Testis (tissue), 3 donors: ENCODE measurements around the gene UGT2B7. TPM values are rescaled to one million over a fixed set of nuclear protein-coding genes. Genes with fewer than 3 reads are reported as not detected.
A peak's percentile ranks its signal among the peaks of the same experiment; 100 is the strongest.
"Not testable (repeated sequence)": the region's sequence is repeated elsewhere in the genome, so short reads cannot be mapped to it uniquely, and the experiment has no call there.

Experiments used
- DNase-seq: peaks from one replicate; pipeline ENCODE4 v3.0.0-alpha.2; 2019
- H3K27ac ChIP-seq, 2 donors: fragments of 200-600 bp; sonication (generic); one replicate each; pipeline ENCODE4 v1.5.1; 2019
- H3K27me3 ChIP-seq: fragments of 200-600 bp; sonication (generic); one replicate; pipeline ENCODE4 v1.5.1; 2019
- H3K36me3 ChIP-seq: fragments of 200-600 bp; sonication (generic); one replicate; pipeline ENCODE4 v1.5.1; 2017; ENCODE audit warnings: low read depth; ENCODE audit errors: missing control alignments
- H3K4me1 ChIP-seq: fragments of 200-600 bp; sonication (generic); one replicate; pipeline ENCODE4 v1.5.1; 2019
- H3K4me3 ChIP-seq, 2 donors: fragments of 200-600 bp; sonication (generic); one replicate each; pipeline ENCODE4 v1.5.1; 2017 to 2019
- H3K9me3 ChIP-seq: fragments of 200-600 bp; sonication (generic); one replicate; pipeline ENCODE4 v1.5.1; 2017
- CTCF ChIP-seq, 3 experiments: fragments of 450-650 bp in 2 of 3; fragments of 200-600 bp in 1 of 3; sonication (generic) in 1 of 3; IDR thresholded peaks; one replicate each; pipeline ENCODE4 v1.5.1; 2016 to 2019; ENCODE audit warnings: antibody characterized with exemption in 3 of 3, mild to moderate bottlenecking in 2 of 3, moderate library complexity in 1 of 3
- POLR2A ChIP-seq: fragments of 450-650 bp; IDR thresholded peaks from one replicate; pipeline ENCODE4 v1.6.1; 2017; ENCODE audit warnings: antibody characterized with exemption, mild to moderate bottlenecking, moderate library complexity
- WGBS, 2 donors: methylation state at CpG; one replicate each; pipeline ENCODE4 v1.1.5; 2018; 5-methylcytosine and 5-hydroxymethylcytosine counted together
- intact Hi-C: fragments of 100-400 bp; cut with DNase I; formaldehyde crosslinking; loops from one replicate; pipeline ENCODE4 v1.15.1; 2023; ENCODE audit warnings: low total_unique reads
- polyA plus RNA-seq: library from polyadenylated mRNA; stranded (reverse); fragments of 350-450 nt; fragmentation: Illumina TruSeq; extraction: RNeasy Lipid Tissue Mini Kit (QIAGEN cat#74804); gene quantifications from one replicate; pipeline ENCODE4 v1.2.3, GENCODE V29; 2014; ENCODE audit warnings: low read depth, low replicate concordance; ENCODE audit not compliant: insufficient read depth
- total RNA-seq, 2 donors: library from RNA; depleted of rRNA; stranded (reverse); fragments of >200 nt; gene quantifications; one replicate each; pipeline ENCODE4 v1.2.3, GENCODE V29; 2016

Gene UGT2B7
- total and polyA plus RNA-seq, 3 donors from 2014 or later: 0.31 to 1.5 TPM; not detected in 1

GRCh38 chr4:69104719-69105275 is 8.5 kb downstream of the UGT2B7 start:
- Histone ChIP-seq H3K9me3 (no peaks in the 10 kb centered on the region), H3K4me1 (no peaks in the 10 kb centered on the region), H3K27ac (no peak overlapping the region), H3K36me3 (no peaks in the 10 kb centered on the region), H3K27me3 (no peaks in the 10 kb centered on the region), H3K4me3 (no peak overlapping the region)
- intact Hi-C loops: no loop called here
- no peak for DNase-seq
- TF ChIP-seq POLR2A (no peak), CTCF (IDR thresholded peaks at IDR 0.05) (no peak)
- WGBS, 2 donors: 83 to 88% methylated on average over 2 of the region's 2 CpGs

DNA sequence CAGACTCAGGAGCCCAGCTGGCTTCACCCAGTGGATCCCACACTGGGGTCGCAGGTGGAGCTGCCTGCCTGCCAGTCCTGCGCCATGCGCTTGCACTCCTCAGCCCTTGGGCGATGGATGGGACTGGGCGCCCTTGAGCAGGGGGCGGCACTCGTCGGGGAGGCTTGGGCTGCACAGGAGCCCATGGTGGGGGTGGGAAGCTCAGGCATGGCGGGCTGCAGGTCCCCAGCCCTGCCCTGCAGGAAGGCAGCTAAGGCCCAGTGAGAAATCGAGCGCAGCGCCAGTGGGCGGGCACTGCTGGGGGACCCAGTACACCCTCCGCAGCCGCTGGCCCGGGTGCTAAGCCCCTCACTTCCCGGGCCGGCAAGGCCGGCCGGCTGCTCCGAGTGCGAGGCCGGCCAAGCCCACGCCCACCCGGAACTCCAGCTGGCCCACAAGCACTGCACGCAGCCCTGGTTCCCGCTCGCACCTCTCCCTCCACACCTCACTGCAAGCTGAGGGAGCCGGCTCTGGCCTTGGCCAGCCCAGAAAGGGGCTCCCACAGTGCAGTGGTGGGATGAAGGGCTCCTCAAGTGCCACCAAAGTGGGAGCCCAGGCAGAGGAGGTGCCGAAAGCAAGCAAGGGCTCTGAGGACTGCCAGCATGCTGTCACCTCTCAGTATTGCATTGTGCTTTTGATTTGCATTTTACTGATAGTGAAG is 19.0 kb downstream of the UGT2B7 start:
- H3K27ac ChIP-seq, intact Hi-C loops, H3K36me3 ChIP-seq, DNase-seq, H3K9me3 ChIP-seq, H3K27me3 ChIP-seq, H3K4me1 ChIP-seq: not testable (repeated sequence)
- 41 to 88% methylated on average over 13 to 30 of the region's 30 CpGs for WGBS, 2 donors
- peak overlapping the region in 1 of 2 donors; percentile 43 for H3K4me3 ChIP-seq

DNA sequence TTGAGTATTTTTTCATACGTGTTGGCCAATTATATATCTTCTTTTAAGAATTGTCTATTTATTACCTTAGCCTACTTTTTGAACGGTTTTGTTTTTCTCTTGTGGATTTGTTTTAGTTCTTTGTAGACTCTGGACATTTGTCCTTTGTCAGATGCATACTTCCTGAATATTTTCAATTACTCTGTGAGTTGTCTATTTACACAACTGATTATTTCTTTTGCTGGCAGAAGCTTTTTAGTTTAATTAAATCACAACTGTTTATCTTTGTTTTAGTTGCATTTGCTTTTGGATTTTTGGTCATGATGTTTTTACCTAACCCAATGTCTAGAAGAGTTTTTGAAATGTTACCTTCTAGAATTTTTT is 19.6 kb downstream of the UGT2B7 start:
- intact Hi-C loops: no loop called here
- Histone ChIP-seq H3K4me3 (peak overlapping the region in 1 of 2 donors; percentile 43), H3K4me1 (no peaks in the 10 kb centered on the region), H3K36me3 (no peaks in the 10 kb centered on the region), H3K27ac (no peak overlapping the region), H3K9me3 (no peaks in the 10 kb centered on the region), H3K27me3 (no peaks in the 10 kb centered on the region)
- TF ChIP-seq POLR2A (no peak), CTCF (IDR thresholded peaks at IDR 0.05) (no peak)
- WGBS, 2 donors: 60% methylated on average over 2 of the region's 2 CpGs
- no peak for DNase-seq

DNA sequence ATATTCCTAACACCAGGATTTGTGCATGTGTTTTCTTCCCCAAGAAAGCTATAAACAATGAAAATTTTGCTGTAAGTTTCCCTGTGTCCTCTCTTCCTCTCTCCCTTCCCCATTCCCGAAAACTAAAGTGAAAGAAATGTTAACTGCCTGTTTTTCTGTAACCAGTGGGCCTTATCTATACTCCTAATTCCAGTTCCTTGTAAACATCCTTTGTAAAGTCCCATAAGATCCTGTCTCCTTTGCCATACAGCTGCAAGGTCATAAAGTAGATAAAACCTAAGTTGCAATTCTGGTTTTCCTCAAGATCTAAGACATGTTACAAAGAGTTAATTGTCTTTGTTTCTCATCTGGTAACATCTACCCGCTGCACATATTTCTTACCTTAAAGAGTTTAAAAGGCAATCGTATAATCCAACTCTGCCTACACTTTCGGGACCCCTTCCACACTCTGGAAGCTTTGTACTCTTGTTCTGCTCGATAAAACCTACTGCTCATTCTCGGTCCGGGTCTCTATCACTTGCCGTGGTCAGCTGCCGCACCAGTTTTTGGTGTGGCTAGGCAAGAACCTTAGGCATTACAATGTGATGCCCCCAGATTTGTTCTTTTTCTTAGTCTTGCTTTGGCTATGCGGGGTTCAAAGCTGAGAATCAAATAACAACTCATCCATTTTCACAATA is 20.5 kb downstream of the UGT2B7 start:
- Histone ChIP-seq H3K27ac (no peak overlapping the region), H3K9me3 (no peaks in the 10 kb centered on the region), H3K36me3 (no peaks in the 10 kb centered on the region), H3K4me3 (no peak overlapping the region), H3K27me3 (no peaks in the 10 kb centered on the region), H3K4me1 (no peaks in the 10 kb centered on the region)
- TF ChIP-seq CTCF (IDR thresholded peaks at IDR 0.05) (no peak), POLR2A (no peak)
- 49 to 52% methylated on average over 10 of the region's 10 CpGs for WGBS, 2 donors
- intact Hi-C loops: no loop called here
- DNase-seq: no peak

- no peak for DNase-seq
- Histone ChIP-seq H3K36me3 (no peaks in the 10 kb centered on the region), H3K9me3 (no peaks in the 10 kb centered on the region), H3K4me3 (no peak overlapping the region), H3K4me1 (no peaks in the 10 kb centered on the region), H3K27ac (no peak overlapping the region), H3K27me3 (no peaks in the 10 kb centered on the region)
- 58 to 60% methylated on average over 2 of the region's 2 CpGs for WGBS, 2 donors
- intact Hi-C loops: no loop called here
- no peak for TF ChIP-seq POLR2A
- no peak for TF ChIP-seq CTCF (IDR thresholded peaks at IDR 0.05)
Observed at GRCh38 chr4:69120870-69121269, 24.6 kb downstream of the UGT2B7 start.
